Keratinocyte (primary cell): ENCODE results near the gene GLOD4. TPM values are rescaled to one million over a fixed set of nuclear protein-coding genes. Genes with fewer than 3 reads are reported as not detected.

Experiments used
- DNase-seq: peaks from one replicate; pipeline ENCODE4 v3.0.0-alpha.2; 2011; ENCODE audit warnings: low read depth, missing footprints, low spot score
- FAIRE-seq: peaks from 2 replicates; lab custom pipeline; 2011; peaks lifted over from hg19 to GRCh38; lab: Jason Lieb, UNC
- H2AFZ ChIP-seq: 2 replicates; pipeline ENCODE4 v1.6.0; 2012; ENCODE audit warnings: low read length, control low read depth, inconsistent platforms; ENCODE audit not compliant: control insufficient read depth
- H3K27ac ChIP-seq: 2 replicates; pipeline ENCODE4 v1.5.1; 2011; ENCODE audit warnings: low read length; ENCODE audit not compliant: control insufficient read depth, insufficient read depth
- H3K27me3 ChIP-seq: 3 replicates; pipeline ENCODE4 v1.6.0; 2011; ENCODE audit warnings: low read length; ENCODE audit not compliant: control insufficient read depth, insufficient read depth; ENCODE audit errors: extremely low read depth
- H3K36me3 ChIP-seq, 2 experiments: 2 replicates in 1 of 2; 3 replicates in 1 of 2; pipeline ENCODE4 v1.5.1; 2011; ENCODE audit warnings: low read length in 2 of 2, mild to moderate bottlenecking in 1 of 2; ENCODE audit not compliant: control insufficient read depth in 2 of 2, insufficient read depth in 2 of 2; ENCODE audit errors: extremely low read depth in 1 of 2
- H3K4me1 ChIP-seq: 3 replicates; pipeline ENCODE4 v1.5.1; 2011; ENCODE audit warnings: low read length; ENCODE audit not compliant: control insufficient read depth, insufficient read depth; ENCODE audit errors: extremely low read depth
- H3K4me2 ChIP-seq: 3 replicates; pipeline ENCODE4 v1.6.0; 2011; ENCODE audit warnings: low read depth, low read length; ENCODE audit not compliant: control insufficient read depth, insufficient read depth; ENCODE audit errors: extremely low read depth
- H3K4me3 ChIP-seq, 3 experiments: fragments of 200-600 bp in 1 of 3; sonication (generic) in 1 of 3; 2 replicates in 2 of 3; 3 replicates in 1 of 3; pipeline ENCODE4 v1.5.1; 2011 to 2016; ENCODE audit warnings: low read length in 3 of 3, mild to moderate bottlenecking in 3 of 3, control low read depth in 2 of 3, inconsistent platforms in 1 of 3, low read depth in 1 of 3, mixed read lengths in 1 of 3, mixed run types in 1 of 3, moderate library complexity in 1 of 3; ENCODE audit not compliant: control insufficient read depth in 2 of 3, insufficient read depth in 2 of 3; ENCODE audit errors: extremely low read depth in 1 of 3
- H3K79me2 ChIP-seq: 2 replicates; pipeline ENCODE4 v1.6.0; 2012; ENCODE audit warnings: low read length; ENCODE audit not compliant: control insufficient read depth, insufficient read depth
- H3K9ac ChIP-seq: 3 replicates; pipeline ENCODE4 v1.6.0; 2011; ENCODE audit warnings: low read length; ENCODE audit not compliant: control insufficient read depth, insufficient read depth; ENCODE audit errors: extremely low read depth
- H3K9me1 ChIP-seq: 3 replicates; pipeline ENCODE4 v1.6.0; 2011; ENCODE audit warnings: low read length; ENCODE audit not compliant: control insufficient read depth, insufficient read depth; ENCODE audit errors: extremely low read depth
- H3K9me3 ChIP-seq: 2 replicates; pipeline ENCODE4 v1.5.1; 2012; ENCODE audit warnings: low read depth, low read length; ENCODE audit not compliant: control insufficient read depth
- H4K20me1 ChIP-seq: 3 replicates; pipeline ENCODE4 v1.6.0; 2011; ENCODE audit warnings: low read length; ENCODE audit not compliant: control insufficient read depth, insufficient read depth; ENCODE audit errors: extremely low read depth
- EZH2 ChIP-seq: IDR thresholded peaks from one replicate; pipeline ENCODE4 v1.6.1; 2012; ENCODE audit warnings: inconsistent platforms, mild to moderate bottlenecking, low read length, moderate library complexity
- dilution Hi-C: fragments of 300-500 bp; cut with MboI; formaldehyde crosslinking; loops from one replicate; pipeline ENCODE4 v1.7.0; 2020; ENCODE audit warnings: low sequenced_read_pairs; ENCODE audit not compliant: extremely low pct_ligation_motif_present
- polyA plus RNA-seq, 5 experiments: library from polyadenylated mRNA; depleted of rRNA in 3 of 5; stranded (reverse) in 3 of 5; stranded (forward) in 1 of 5; unstranded in 1 of 5; fragments of >200 nt; gene quantifications; 1 replicate in 1 of 5; 2 replicates in 3 of 5; 3 replicates in 1 of 5; pipeline versions ENCODE4 v1.2.1 to v1.2.3, GENCODE V29; 2011 to 2012; ENCODE audit warnings: missing spikeins in 2 of 5, low read depth in 1 of 5, low replicate concordance in 1 of 5
- TF ChIP-seq, protein P1 (sequence below), 3 experiments: IDR thresholded peaks in 1 of 3; conservative IDR thresholded peaks in 1 of 3; optimal IDR thresholded peaks in 1 of 3; 2 replicates in 2 of 3; 3 replicates in 1 of 3; pipeline versions ENCODE3 to v1.5.1; 2011; ENCODE audit warnings: low read length in 3 of 3, mild to moderate bottlenecking in 3 of 3, moderate library complexity in 2 of 3, control low read depth in 1 of 3, inconsistent platforms in 1 of 3; ENCODE audit not compliant: insufficient read depth in 2 of 3; ENCODE audit errors: extremely low read depth in 1 of 3

The GLOD4 gene
- polyA plus RNA-seq, 1 donor (not counting 4 experiments of a cell fraction or from before 2014, with no cell fraction given): 71.9 TPM

DNA sequence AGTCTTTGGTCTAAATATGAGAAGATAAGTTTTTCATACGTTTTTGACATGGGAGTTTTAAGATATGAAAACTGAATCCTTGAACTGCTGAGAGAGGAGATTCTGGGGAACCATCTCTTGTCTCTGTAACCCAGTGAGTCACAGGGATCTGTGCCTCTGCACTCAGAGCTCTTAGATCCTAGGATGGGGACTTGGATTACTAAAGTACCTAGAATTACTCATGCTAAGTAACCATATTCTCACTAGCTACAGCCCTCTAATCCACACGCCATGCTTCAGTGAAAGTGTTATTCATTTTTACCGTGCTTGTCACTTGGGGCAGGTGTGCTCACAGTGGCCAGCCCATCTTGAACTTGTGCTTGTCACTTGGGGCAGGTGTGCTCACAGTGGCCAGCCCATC, 2.1 kb upstream of the GLOD4 start:
- Histone ChIP-seq H3K9me3 (no peaks in the 10 kb centered on the region), H3K27ac (no peak overlapping the region), H3K4me1 (peaks cover 33% of the 10 kb centered on the region), H3K9ac (no peak overlapping the region), H4K20me1 (no peaks in the 10 kb centered on the region), H3K4me3 (no peak overlapping the region), H3K79me2 (peaks cover 63% of the 10 kb centered on the region), H3K9me1 (no peaks in the 10 kb centered on the region), H3K36me3 (peaks cover 5 to 21% of the 10 kb centered on the region in 2 experiments), H3K4me2 (peak overlapping the region; percentile 76), H3K27me3 (no peaks in the 10 kb centered on the region), H2AFZ (no peak overlapping the region)
- DNase-seq (no peak), FAIRE-seq (no peak)
- no peak for TF ChIP-seq EZH2
- TF ChIP-seq, protein P1, sequence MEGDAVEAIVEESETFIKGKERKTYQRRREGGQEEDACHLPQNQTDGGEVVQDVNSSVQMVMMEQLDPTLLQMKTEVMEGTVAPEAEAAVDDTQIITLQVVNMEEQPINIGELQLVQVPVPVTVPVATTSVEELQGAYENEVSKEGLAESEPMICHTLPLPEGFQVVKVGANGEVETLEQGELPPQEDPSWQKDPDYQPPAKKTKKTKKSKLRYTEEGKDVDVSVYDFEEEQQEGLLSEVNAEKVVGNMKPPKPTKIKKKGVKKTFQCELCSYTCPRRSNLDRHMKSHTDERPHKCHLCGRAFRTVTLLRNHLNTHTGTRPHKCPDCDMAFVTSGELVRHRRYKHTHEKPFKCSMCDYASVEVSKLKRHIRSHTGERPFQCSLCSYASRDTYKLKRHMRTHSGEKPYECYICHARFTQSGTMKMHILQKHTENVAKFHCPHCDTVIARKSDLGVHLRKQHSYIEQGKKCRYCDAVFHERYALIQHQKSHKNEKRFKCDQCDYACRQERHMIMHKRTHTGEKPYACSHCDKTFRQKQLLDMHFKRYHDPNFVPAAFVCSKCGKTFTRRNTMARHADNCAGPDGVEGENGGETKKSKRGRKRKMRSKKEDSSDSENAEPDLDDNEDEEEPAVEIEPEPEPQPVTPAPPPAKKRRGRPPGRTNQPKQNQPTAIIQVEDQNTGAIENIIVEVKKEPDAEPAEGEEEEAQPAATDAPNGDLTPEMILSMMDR (optimal IDR thresholded peaks at IDR 0.05 in 1 of 3, IDR thresholded peaks at IDR 0.05 in 1 of 3, conservative IDR thresholded peaks at IDR 0.05 in 1 of 3; ENCODE audit: extremely low read depth in 1 of 3, insufficient read depth in 2 of 3, low read length in 3 of 3): no peak
- dilution Hi-C loops: loop anchor here (25.0 kb wide), 1 partner anchor 203 kb away; the partner anchor contains the start of genes NXN and TIMM22

DNA sequence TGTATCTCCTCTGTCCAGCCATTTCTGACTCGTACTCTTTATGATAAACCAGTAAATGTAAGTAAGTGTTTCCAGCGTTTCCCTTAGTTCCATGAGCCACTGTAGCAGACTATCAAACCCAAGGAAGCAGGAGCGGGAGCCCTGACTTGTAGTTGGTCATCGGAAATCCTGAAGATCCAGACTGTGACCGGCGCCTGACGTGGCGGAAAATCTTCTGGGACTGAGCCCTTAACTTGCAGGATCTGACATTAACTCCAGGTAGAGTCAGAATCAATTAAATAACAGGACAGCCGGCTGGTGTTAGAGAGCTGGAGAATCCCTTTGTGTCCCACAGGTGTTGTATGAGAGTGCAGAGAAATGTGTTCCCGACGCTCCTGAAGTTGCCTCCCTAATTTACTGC, 4.0 kb downstream of the GLOD4 start:
- Histone ChIP-seq H3K4me1 (peaks cover 7% of the 10 kb centered on the region), H3K9ac (no peak overlapping the region), H3K9me3 (no peaks in the 10 kb centered on the region), H2AFZ (no peak overlapping the region), H3K9me1 (no peaks in the 10 kb centered on the region), H3K36me3 (peaks cover 22 to 50% of the 10 kb centered on the region in 2 experiments), H3K79me2 (peaks cover 39% of the 10 kb centered on the region), H3K4me2 (no peak overlapping the region), H3K27me3 (no peaks in the 10 kb centered on the region), H3K27ac (no peak overlapping the region), H4K20me1 (no peaks in the 10 kb centered on the region), H3K4me3 (no peak overlapping the region)
- no peak for FAIRE-seq
- no peak for TF ChIP-seq EZH2
- TF ChIP-seq, protein P1 (optimal IDR thresholded peaks at IDR 0.05 in 1 of 3, IDR thresholded peaks at IDR 0.05 in 1 of 3, conservative IDR thresholded peaks at IDR 0.05 in 1 of 3; ENCODE audit: extremely low read depth in 1 of 3, insufficient read depth in 2 of 3, low read length in 3 of 3): no peak
- DNase-seq: no peak
- dilution Hi-C loops: loop anchor here (25.0 kb wide), 1 partner anchor 209 kb away; the partner anchor contains the start of genes NXN and TIMM22
